Endothelial cell of umbilical vein (primary cell): ENCODE results near the gene XRN2. TPM values are rescaled to one million over a fixed set of nuclear protein-coding genes. Genes with fewer than 3 reads are reported as not detected.

ENCODE experiments used
- BruUV-seq: library from RNA; stranded (reverse); fragments of 400-500 nt; replicated peaks from 2 replicates; lab custom pipeline; 2021; lab: Mats Ljungman, UMichigan
- CTCF ChIA-PET: fragments of 300-600, 350-600 bp; sonication (Branson Sonifier 250); formaldehyde crosslinking; loops from one replicate; lab custom pipeline; 2021; ENCODE audit warnings: antibody characterized with exemption, inconsistent platforms; lab: Charles Lee
- POLR2A ChIA-PET: fragments of 300-600, 350-600 bp; sonication (Branson Sonifier 250); formaldehyde crosslinking; loops from one replicate; lab custom pipeline; 2021; ENCODE audit warnings: antibody characterized with exemption, inconsistent platforms; lab: Charles Lee
- DNase-seq: peaks from one replicate; pipeline ENCODE4 v3.0.0-alpha.2; 2011; ENCODE audit warnings: low read depth, low spot score
- FAIRE-seq: peaks from 2 replicates; lab custom pipeline; 2011; peaks lifted over from hg19 to GRCh38; lab: Jason Lieb, UNC
- H2AFZ ChIP-seq: 2 replicates; pipeline ENCODE4 v1.6.0; 2012; ENCODE audit warnings: low read depth, low read length, control low read depth, inconsistent platforms
- H3K27ac ChIP-seq: 2 replicates; pipeline ENCODE4 v1.5.1; 2011; ENCODE audit warnings: low read depth, mild to moderate bottlenecking, control low read depth, low read length, moderate library complexity; ENCODE audit not compliant: insufficient read depth
- H3K27me3 ChIP-seq, 2 experiments: 2 replicates each; pipeline versions ENCODE4 v1.6.0 to v1.6.1; 2011; ENCODE audit warnings: low read length in 2 of 2, mixed read lengths in 1 of 2; ENCODE audit not compliant: control insufficient read depth in 2 of 2, insufficient read depth in 2 of 2
- H3K36me3 ChIP-seq, 2 experiments: 2 replicates in 1 of 2; 3 replicates in 1 of 2; pipeline ENCODE4 v1.5.1; 2011; ENCODE audit warnings: low read length in 2 of 2, mild to moderate bottlenecking in 1 of 2, moderate library complexity in 1 of 2; ENCODE audit not compliant: control insufficient read depth in 2 of 2, insufficient read depth in 2 of 2; ENCODE audit errors: extremely low read depth in 1 of 2
- H3K4me1 ChIP-seq: 3 replicates; pipeline ENCODE4 v1.5.1; 2011; ENCODE audit warnings: mild to moderate bottlenecking, low read length; ENCODE audit not compliant: control insufficient read depth, insufficient read depth; ENCODE audit errors: extremely low read depth
- H3K4me2 ChIP-seq: 2 replicates; pipeline ENCODE4 v1.6.1; 2011; ENCODE audit warnings: low read length, control low read depth, mixed read lengths; ENCODE audit not compliant: insufficient read depth
- H3K4me3 ChIP-seq, 3 experiments: fragments of 200-600 bp in 1 of 3; sonication (generic), shearing (Covaris generic) in 1 of 3; replicated peaks in 1 of 3; 2 replicates each; pipeline ENCODE4 v1.5.1; 2011 to 2016; ENCODE audit warnings: control low read depth in 3 of 3, low read length in 3 of 3, mild to moderate bottlenecking in 2 of 3, inconsistent platforms in 1 of 3, low read depth in 1 of 3, moderate library complexity in 1 of 3; ENCODE audit not compliant: insufficient read depth in 1 of 3
- H3K79me2 ChIP-seq: 2 replicates; pipeline ENCODE4 v1.6.0; 2012; ENCODE audit warnings: low read length, inconsistent platforms; ENCODE audit not compliant: control insufficient read depth, insufficient read depth
- H3K9ac ChIP-seq: replicated peaks from 2 replicates; pipeline ENCODE3; 2011; ENCODE audit warnings: low read length, control low read depth; ENCODE audit not compliant: insufficient read depth; ENCODE audit errors: extremely low read depth
- H3K9me1 ChIP-seq: replicated peaks from 3 replicates; pipeline ENCODE4 v1.6.0; 2011; ENCODE audit warnings: mild to moderate bottlenecking, low read length; ENCODE audit not compliant: control insufficient read depth, insufficient read depth; ENCODE audit errors: extremely low read depth
- H3K9me3 ChIP-seq: replicated peaks from 2 replicates; pipeline ENCODE4 v1.5.1; 2012; ENCODE audit warnings: low read length, inconsistent platforms; ENCODE audit not compliant: control insufficient read depth, insufficient read depth
- H4K20me1 ChIP-seq: replicated peaks from 2 replicates; pipeline ENCODE3; 2011; ENCODE audit warnings: mild to moderate bottlenecking, low read length; ENCODE audit not compliant: control insufficient read depth, insufficient read depth; ENCODE audit errors: extremely low read depth
- EZH2 ChIP-seq: IDR thresholded peaks from 2 replicates; pipeline ENCODE4 v1.6.1; 2012; ENCODE audit warnings: borderline replicate concordance, low read depth, mild to moderate bottlenecking, moderate library complexity, low read length, inconsistent platforms; ENCODE audit not compliant: severe bottlenecking
- FOS ChIP-seq: IDR thresholded peaks from 2 replicates; pipeline ENCODE4 v1.6.1; 2011; ENCODE audit warnings: mild to moderate bottlenecking, low read length, moderate library complexity, borderline replicate concordance; ENCODE audit not compliant: insufficient read depth
- GATA2 ChIP-seq: IDR thresholded peaks from 2 replicates; pipeline ENCODE4 v1.7.0; 2011; ENCODE audit warnings: low read depth, mild to moderate bottlenecking, moderate library complexity, mixed read lengths, low read length; ENCODE audit not compliant: insufficient read length, insufficient read depth
- JUN ChIP-seq: IDR thresholded peaks from 2 replicates; pipeline ENCODE4 v1.6.1; 2011; ENCODE audit warnings: borderline replicate concordance, low read depth; ENCODE audit not compliant: insufficient read length, insufficient read depth
- MYC ChIP-seq: IDR thresholded peaks from one replicate; pipeline ENCODE4 v1.6.1; 2011; ENCODE audit warnings: mild to moderate bottlenecking, low read depth, low read length
- POLR2A ChIP-seq: IDR thresholded peaks from 2 replicates; pipeline ENCODE4 v1.6.1; 2012; ENCODE audit warnings: low read depth, mild to moderate bottlenecking, control low read depth, low read length
- POLR2AphosphoS5 ChIP-seq: IDR thresholded peaks from 2 replicates; pipeline ENCODE4 v1.6.1; 2012; ENCODE audit warnings: low read depth, mild to moderate bottlenecking, control low read depth, low read length, moderate library complexity; ENCODE audit not compliant: insufficient read depth
- dilution Hi-C: fragments of 300-500 bp; cut with MboI; formaldehyde crosslinking; loops from one replicate; pipeline ENCODE4 v1.15.0; 2019; ENCODE audit warnings: low sequenced_read_pairs; ENCODE audit not compliant: extremely low pct_ligation_motif_present
- intact Hi-C: fragments of 100-400 bp; cut with micrococcal nuclease; formaldehyde crosslinking; loops from one replicate; pipeline ENCODE4 v1.10.0; 2022
- polyA plus RNA-seq, 4 experiments: library from polyadenylated mRNA; depleted of rRNA in 3 of 4; stranded (reverse) in 3 of 4; unstranded in 1 of 4; fragments of >200 nt; gene quantifications; 2 replicates each; pipeline versions ENCODE4 v1.2.1 to v1.2.3, GENCODE V29; 2011 to 2012; ENCODE audit warnings: missing spikeins in 1 of 4
- total RNA-seq: library from RNA; stranded (reverse); gene quantifications from 2 replicates; pipeline ENCODE4 v1.2.3, GENCODE V29; 2021
- TF ChIP-seq, protein P1 (sequence below), 2 donors: IDR thresholded peaks; 1 replicate in 1 of 2; 2 replicates in 1 of 2; pipeline ENCODE4 v1.5.1; 2011; ENCODE audit warnings: low read length in 2 of 2, mild to moderate bottlenecking in 2 of 2, moderate library complexity in 2 of 2, control low read depth in 1 of 2, inconsistent platforms in 1 of 2, low read depth in 1 of 2; ENCODE audit not compliant: insufficient read depth in 1 of 2; ENCODE audit errors: extremely low read depth in 1 of 2
- TF ChIP-seq, protein P2 (sequence below): IDR thresholded peaks from 2 replicates; pipeline ENCODE4 v1.6.1; 2011; ENCODE audit not compliant: insufficient read depth, insufficient read length

XRN2 gene
- total and polyA plus RNA-seq, 2 donors (not counting 3 experiments of a cell fraction or from before 2014, with no cell fraction given), result 32.3 to 66.6 TPM

DNA sequence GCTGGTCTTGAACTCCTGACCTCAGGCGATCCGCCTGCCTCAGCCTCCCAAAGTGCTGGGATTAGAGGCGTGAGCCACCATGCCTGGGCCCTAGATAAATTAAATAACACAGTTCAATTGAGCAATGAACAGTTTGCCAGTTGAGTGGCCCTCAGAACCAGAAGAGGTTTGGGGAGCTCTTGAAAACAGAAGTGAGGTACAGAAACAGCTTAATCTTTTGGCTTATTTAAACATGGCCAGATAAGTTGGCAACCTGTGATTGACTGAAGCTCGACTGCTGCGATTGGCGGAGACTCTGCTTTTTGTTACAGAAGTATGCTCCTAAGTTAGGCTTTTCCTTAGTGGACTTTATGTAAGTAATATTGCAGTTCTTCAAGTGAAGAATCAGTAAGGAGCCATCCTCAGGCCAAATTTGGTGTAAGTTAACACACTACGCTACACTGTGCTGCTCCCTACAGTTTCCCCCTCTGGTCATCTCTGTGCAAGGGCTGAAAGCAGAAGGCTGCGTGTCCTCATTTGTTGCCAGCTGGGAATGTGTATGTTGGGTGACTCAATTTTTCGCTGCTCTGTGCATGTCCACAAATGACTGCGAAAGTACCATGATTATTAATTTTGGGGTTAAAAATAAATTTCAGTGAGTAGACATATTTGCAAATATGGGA, 9.8 kb downstream of the XRN2 start:
- Histone ChIP-seq H3K4me2 (no peak overlapping the region), H3K4me1 (peaks cover 12% of the 10 kb centered on the region), H4K20me1 (peaks cover 17% of the 10 kb centered on the region), H3K4me3 (no peak overlapping the region), H3K79me2 (peaks cover 98% of the 10 kb centered on the region), H3K9me3 (no peaks in the 10 kb centered on the region), H3K9ac (no peak overlapping the region), H2AFZ (no peak overlapping the region), H3K27ac (no peak overlapping the region), H3K36me3 (no peaks in the 10 kb centered on the region), H3K9me1 (no peaks in the 10 kb centered on the region), H3K27me3 (no peaks in the 10 kb centered on the region)
- no peak for FAIRE-seq
- CTCF ChIA-PET, result interaction anchor here (1.2 to 2.1 kb wide), 4 partner anchors 10 to 77 kb away, joined by 3 to 6 read pairs (median 5); partner anchors contain the start of gene XRN2
- dilution Hi-C loops (no loop called here), intact Hi-C loops (no loop called here)
- POLR2A ChIA-PET, result no interaction called here
- BruUV-seq, result no TSS peak
- TF ChIP-seq, protein P1, sequence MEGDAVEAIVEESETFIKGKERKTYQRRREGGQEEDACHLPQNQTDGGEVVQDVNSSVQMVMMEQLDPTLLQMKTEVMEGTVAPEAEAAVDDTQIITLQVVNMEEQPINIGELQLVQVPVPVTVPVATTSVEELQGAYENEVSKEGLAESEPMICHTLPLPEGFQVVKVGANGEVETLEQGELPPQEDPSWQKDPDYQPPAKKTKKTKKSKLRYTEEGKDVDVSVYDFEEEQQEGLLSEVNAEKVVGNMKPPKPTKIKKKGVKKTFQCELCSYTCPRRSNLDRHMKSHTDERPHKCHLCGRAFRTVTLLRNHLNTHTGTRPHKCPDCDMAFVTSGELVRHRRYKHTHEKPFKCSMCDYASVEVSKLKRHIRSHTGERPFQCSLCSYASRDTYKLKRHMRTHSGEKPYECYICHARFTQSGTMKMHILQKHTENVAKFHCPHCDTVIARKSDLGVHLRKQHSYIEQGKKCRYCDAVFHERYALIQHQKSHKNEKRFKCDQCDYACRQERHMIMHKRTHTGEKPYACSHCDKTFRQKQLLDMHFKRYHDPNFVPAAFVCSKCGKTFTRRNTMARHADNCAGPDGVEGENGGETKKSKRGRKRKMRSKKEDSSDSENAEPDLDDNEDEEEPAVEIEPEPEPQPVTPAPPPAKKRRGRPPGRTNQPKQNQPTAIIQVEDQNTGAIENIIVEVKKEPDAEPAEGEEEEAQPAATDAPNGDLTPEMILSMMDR (IDR thresholded peaks at IDR 0.05; ENCODE audit: extremely low read depth in 1 of 2, insufficient read depth in 1 of 2, low read depth in 1 of 2, low read length in 2 of 2), result no peak
- TF ChIP-seq, protein P2, sequence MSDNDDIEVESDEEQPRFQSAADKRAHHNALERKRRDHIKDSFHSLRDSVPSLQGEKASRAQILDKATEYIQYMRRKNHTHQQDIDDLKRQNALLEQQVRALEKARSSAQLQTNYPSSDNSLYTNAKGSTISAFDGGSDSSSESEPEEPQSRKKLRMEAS, result no peak
- TF ChIP-seq MYC, result no peak
- TF ChIP-seq POLR2AphosphoS5, result no peak
- TF ChIP-seq EZH2, result no peak
- TF ChIP-seq POLR2A, result no peak
- no peak for TF ChIP-seq GATA2
- no peak for TF ChIP-seq FOS
- no peak for TF ChIP-seq JUN
- DNase-seq, result no peak
